H9 (cell line): Measurements from ENCODE around the gene TMA7. TPM values are rescaled to one million over a fixed set of nuclear protein-coding genes. Genes with fewer than 3 reads are reported as not detected.

Experiments used
- DNase-seq: peaks from one replicate; pipeline ENCODE4 v3.0.0-alpha.2; 2017
- H2AFZ ChIP-seq: one replicate; pipeline ENCODE4 v1.6.1; 2013; ENCODE audit warnings: mild to moderate bottlenecking, low read length, control low read depth, moderate library complexity
- H2AK5ac ChIP-seq: 2 replicates; pipeline ENCODE4 v1.6.1; 2013; ENCODE audit warnings: low read length, control low read depth, mixed read lengths; ENCODE audit not compliant: insufficient read length
- H2BK120ac ChIP-seq: one replicate; pipeline ENCODE4 v1.6.1; 2013; ENCODE audit warnings: low read depth, mild to moderate bottlenecking, low read length, control low read depth, inconsistent platforms; ENCODE audit not compliant: poor library complexity, severe bottlenecking
- H2BK12ac ChIP-seq: 2 replicates; pipeline ENCODE4 v1.6.1; 2013; ENCODE audit warnings: low read length, control low read depth, mixed read lengths, low read depth; ENCODE audit not compliant: insufficient read length
- H2BK15ac ChIP-seq: 2 replicates; pipeline ENCODE4 v1.6.1; 2013; ENCODE audit warnings: low read depth, low read length, control low read depth
- H2BK20ac ChIP-seq: one replicate; pipeline ENCODE4 v1.6.1; 2013; ENCODE audit warnings: low read depth, mild to moderate bottlenecking, low read length, control low read depth, inconsistent platforms; ENCODE audit not compliant: poor library complexity, severe bottlenecking
- H2BK5ac ChIP-seq: 2 replicates; pipeline ENCODE4 v1.6.1; 2013; ENCODE audit warnings: low read length, control low read depth, mixed read lengths; ENCODE audit not compliant: insufficient read length
- H3K14ac ChIP-seq: 2 replicates; pipeline ENCODE4 v1.6.1; 2013; ENCODE audit warnings: low read length, control low read depth; ENCODE audit not compliant: insufficient read depth
- H3K18ac ChIP-seq: 2 replicates; pipeline ENCODE4 v1.6.1; 2013; ENCODE audit warnings: low read depth, mild to moderate bottlenecking, mixed read lengths, low read length, control low read depth; ENCODE audit not compliant: insufficient read length
- H3K23ac ChIP-seq: 2 replicates; pipeline ENCODE4 v1.6.1; 2013; ENCODE audit warnings: low read length, control low read depth, mixed read lengths, low read depth; ENCODE audit not compliant: insufficient read length
- H3K23me2 ChIP-seq: 2 replicates; pipeline ENCODE4 v1.6.1; 2013; ENCODE audit warnings: low read depth, mild to moderate bottlenecking, mixed read lengths, low read length, control low read depth; ENCODE audit not compliant: insufficient read length, poor library complexity, severe bottlenecking
- H3K27ac ChIP-seq: 2 replicates; pipeline ENCODE4 v1.5.1; 2013; ENCODE audit warnings: low read length, control low read depth, mixed read lengths, low read depth; ENCODE audit not compliant: insufficient read length
- H3K27me3 ChIP-seq: 2 replicates; pipeline ENCODE4 v1.6.1; 2013; ENCODE audit warnings: low read length, control low read depth, inconsistent platforms; ENCODE audit not compliant: insufficient read depth
- H3K4ac ChIP-seq: 2 replicates; pipeline ENCODE4 v1.6.1; 2013; ENCODE audit warnings: low read depth, mild to moderate bottlenecking, control low read depth, inconsistent platforms, low read length, moderate library complexity
- H3K4me1 ChIP-seq: 2 replicates; pipeline ENCODE4 v1.6.1; 2013; ENCODE audit warnings: low read length, control low read depth, inconsistent platforms; ENCODE audit not compliant: insufficient read depth
- H3K4me2 ChIP-seq: 2 replicates; pipeline ENCODE4 v1.6.1; 2013; ENCODE audit warnings: low read length, control low read depth, mixed read lengths; ENCODE audit not compliant: insufficient read length, insufficient read depth
- H3K56ac ChIP-seq: 2 replicates; pipeline ENCODE4 v1.6.1; 2013; ENCODE audit warnings: low read depth, mild to moderate bottlenecking, mixed read lengths, low read length, control low read depth; ENCODE audit not compliant: insufficient read length
- H3K79me1 ChIP-seq: 2 replicates; pipeline ENCODE4 v1.6.1; 2013; ENCODE audit warnings: low read depth, mild to moderate bottlenecking, moderate library complexity, low read length, control low read depth, inconsistent platforms; ENCODE audit not compliant: insufficient read depth, poor library complexity, severe bottlenecking
- H3K79me2 ChIP-seq: 2 replicates; pipeline ENCODE4 v1.6.1; 2013; ENCODE audit warnings: low read length, control low read depth, inconsistent platforms; ENCODE audit not compliant: insufficient read depth
- H3K9ac ChIP-seq: 2 replicates; pipeline ENCODE4 v1.6.1; 2013; ENCODE audit warnings: low read length, control low read depth, mixed read lengths; ENCODE audit not compliant: insufficient read length; ENCODE audit errors: extremely low read depth
- H3K9me3 ChIP-seq: one replicate; pipeline ENCODE4 v1.6.1; 2013; ENCODE audit warnings: low read depth, low read length, inconsistent platforms; ENCODE audit not compliant: control insufficient read depth
- H3T11ph ChIP-seq: one replicate; pipeline ENCODE4 v1.6.1; 2013; ENCODE audit warnings: mild to moderate bottlenecking, low read length, control low read depth, inconsistent platforms
- H4K20me1 ChIP-seq: one replicate; pipeline ENCODE4 v1.6.1; 2013; ENCODE audit not compliant: control insufficient read depth, insufficient read length, insufficient read depth
- H4K5ac ChIP-seq: 2 replicates; pipeline ENCODE4 v1.6.1; 2013; ENCODE audit warnings: low read depth, mild to moderate bottlenecking, mixed read lengths, low read length, control low read depth; ENCODE audit not compliant: insufficient read length
- H4K8ac ChIP-seq: replicated peaks from 2 replicates; pipeline ENCODE4 v1.6.1; 2013; ENCODE audit warnings: low read length, control low read depth, mixed read lengths, low read depth; ENCODE audit not compliant: insufficient read length
- H4K91ac ChIP-seq: 2 replicates; pipeline ENCODE4 v1.6.1; 2013; ENCODE audit warnings: low read depth, mild to moderate bottlenecking, moderate library complexity, mixed read lengths, low read length, control low read depth; ENCODE audit not compliant: insufficient read length
- H3K27ac Mint-ChIP-seq, 3 experiments: 2 replicates in 2 of 3; 3 replicates in 1 of 3; pipeline ENCODE4 v1.8.0; 2020 to 2021; ENCODE audit warnings: mixed read lengths in 3 of 3, mild to moderate bottlenecking in 1 of 3, moderate library complexity in 1 of 3
- H3K27me3 Mint-ChIP-seq: 2 replicates; pipeline ENCODE4 v1.8.0; 2021; ENCODE audit warnings: low read depth, mild to moderate bottlenecking, moderate library complexity, mixed read lengths
- H3K36me3 Mint-ChIP-seq, 3 experiments: 2 replicates in 2 of 3; 3 replicates in 1 of 3; pipeline ENCODE4 v1.8.0; 2020 to 2021; ENCODE audit warnings: low read depth in 3 of 3, mixed read lengths in 3 of 3; ENCODE audit not compliant: insufficient read depth in 1 of 3
- H3K4me1 Mint-ChIP-seq, 2 experiments: 2 replicates each; pipeline ENCODE4 v1.8.0; 2020; ENCODE audit warnings: mixed read lengths in 2 of 2
- H3K4me3 Mint-ChIP-seq, 2 experiments: 2 replicates in 1 of 2; 3 replicates in 1 of 2; pipeline ENCODE4 v1.8.0; 2020 to 2021; ENCODE audit warnings: mild to moderate bottlenecking in 2 of 2, mixed read lengths in 2 of 2, moderate library complexity in 1 of 2
- H3K9me3 Mint-ChIP-seq, 2 experiments: 2 replicates in 1 of 2; 3 replicates in 1 of 2; pipeline ENCODE4 v1.8.0; 2020; ENCODE audit warnings: mild to moderate bottlenecking in 2 of 2, mixed read lengths in 2 of 2, moderate library complexity in 1 of 2
- CTCF ChIP-seq: fragments of 200-600 bp; sonication (generic); conservative IDR thresholded peaks from 3 replicates; pipeline ENCODE4 v1.8.0; 2021; ENCODE audit warnings: antibody characterized with exemption, mild to moderate bottlenecking
- WGBS: extraction: QIAGEN DNeasy Blood & Tissue Kit; methylation state at CpG from one replicate; pipeline ENCODE4 v1.1.7; 2013; ENCODE audit warnings: missing lambda C conversion rate, low lambda C conversion rate, mixed read lengths; ENCODE audit not compliant: insufficient read length; ENCODE audit errors: extremely low coverage; 5-methylcytosine and 5-hydroxymethylcytosine counted together
- total RNA-seq: library from RNA; stranded (reverse); gene quantifications from 2 replicates; pipeline ENCODE4 v1.2.1, GENCODE V29; 2021

The TMA7 gene
- total RNA-seq, 1 experiment from 2014 or later, result 305 TPM

- Histone ChIP-seq H3K18ac (no peak overlapping the region), H4K20me1 (no peaks in the 10 kb centered on the region), H2AK5ac (no peak overlapping the region), H2BK12ac (no peak overlapping the region), H2BK5ac (no peak overlapping the region), H4K91ac (no peak overlapping the region), H4K5ac (no peak overlapping the region), H3K27ac (no peak overlapping the region), H3K79me2 (no peaks in the 10 kb centered on the region), H2BK15ac (no peak overlapping the region), H3K56ac (no peak overlapping the region), H3K9ac (no peak overlapping the region), H3K4me1 (no peaks in the 10 kb centered on the region), H3K4me2 (no peak overlapping the region), H2BK120ac (no peak overlapping the region), H3K23me2 (no peaks in the 10 kb centered on the region), H3T11ph (no peak overlapping the region), H3K23ac (no peak overlapping the region), H4K8ac (no peak overlapping the region), H3K79me1 (no peaks in the 10 kb centered on the region), H3K4ac (no peak overlapping the region), H3K9me3 (no peaks in the 10 kb centered on the region), H3K14ac (no peak overlapping the region), H2BK20ac (no peak overlapping the region), H2AFZ (no peak overlapping the region), H3K27me3 (no peaks in the 10 kb centered on the region)
- H3K9me3 Mint-ChIP-seq, result no peaks in the 10 kb centered on the region
- WGBS, result no CpG with 5 or more reads among the region's 14 CpGs
- H3K27me3 Mint-ChIP-seq, result no peaks in the 10 kb centered on the region; the same call in 1 of the 2 replicates
- H3K4me1 Mint-ChIP-seq, result no peaks in the 10 kb centered on the region
- H3K4me3 Mint-ChIP-seq, result no peak overlapping the region; a peak in 1 of 5 replicates
- peak overlapping the region in 1 of 3 experiments; percentile 57; a peak in 2 of 7 replicates for H3K27ac Mint-ChIP-seq
- DNase-seq, result no peak
- H3K36me3 Mint-ChIP-seq, result peaks cover 55 to 99% (median 97%) of the 10 kb centered on the region in 3 experiments
- TF ChIP-seq CTCF, result no peak
These were observed 26.4 kb upstream of the TMA7 start for GRCh38 chr3:48413611-48414010.
